Right lobe of liver (tissue), 4 donors: ENCODE measurements around the gene CCNT1.

Experiments
- POLR2A ChIP-seq: fragments of 450-650 bp; IDR thresholded peaks from one replicate; pipeline ENCODE4 v1.6.1; 2017; ENCODE audit warnings: antibody characterized with exemption, mild to moderate bottlenecking
- TF ChIP-seq, protein P1 (sequence below), 4 donors: fragments of 200-600 bp in 3 of 4; fragments of 450-650 bp in 1 of 4; IDR thresholded peaks; one replicate each; pipeline versions ENCODE4 v1.5.1 to v1.8.0; 2016 to 2022; ENCODE audit warnings: antibody characterized with exemption in 4 of 4, mild to moderate bottlenecking in 2 of 4
- donor health status: DM: no; HTN: no; CAD: no.
- donor health status: DM: no; HTN: no; CAD: no.
- donor health status: DM: no; HTN: yes; CAD: no.

DNA sequence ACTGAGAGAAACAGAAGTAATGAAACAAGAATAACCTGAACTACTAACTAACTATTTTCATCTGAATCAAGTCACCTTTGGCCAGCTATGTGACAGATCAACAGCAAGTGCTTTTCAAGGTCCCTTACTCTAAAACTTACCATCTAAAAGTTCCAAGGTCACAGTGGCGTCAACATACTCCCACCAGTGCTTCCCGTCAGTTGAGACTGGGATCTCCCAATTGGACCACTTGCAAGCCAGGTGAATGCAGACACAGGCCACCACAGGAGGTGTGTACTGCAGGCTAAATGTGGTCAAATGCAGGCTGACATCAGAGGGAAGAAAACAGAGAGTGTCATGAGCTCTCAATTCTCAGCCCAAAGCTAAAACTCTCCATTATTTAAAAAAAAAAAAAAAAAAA lies 20.6 kb downstream of the CCNT1 start:
- TF ChIP-seq, protein P1, sequence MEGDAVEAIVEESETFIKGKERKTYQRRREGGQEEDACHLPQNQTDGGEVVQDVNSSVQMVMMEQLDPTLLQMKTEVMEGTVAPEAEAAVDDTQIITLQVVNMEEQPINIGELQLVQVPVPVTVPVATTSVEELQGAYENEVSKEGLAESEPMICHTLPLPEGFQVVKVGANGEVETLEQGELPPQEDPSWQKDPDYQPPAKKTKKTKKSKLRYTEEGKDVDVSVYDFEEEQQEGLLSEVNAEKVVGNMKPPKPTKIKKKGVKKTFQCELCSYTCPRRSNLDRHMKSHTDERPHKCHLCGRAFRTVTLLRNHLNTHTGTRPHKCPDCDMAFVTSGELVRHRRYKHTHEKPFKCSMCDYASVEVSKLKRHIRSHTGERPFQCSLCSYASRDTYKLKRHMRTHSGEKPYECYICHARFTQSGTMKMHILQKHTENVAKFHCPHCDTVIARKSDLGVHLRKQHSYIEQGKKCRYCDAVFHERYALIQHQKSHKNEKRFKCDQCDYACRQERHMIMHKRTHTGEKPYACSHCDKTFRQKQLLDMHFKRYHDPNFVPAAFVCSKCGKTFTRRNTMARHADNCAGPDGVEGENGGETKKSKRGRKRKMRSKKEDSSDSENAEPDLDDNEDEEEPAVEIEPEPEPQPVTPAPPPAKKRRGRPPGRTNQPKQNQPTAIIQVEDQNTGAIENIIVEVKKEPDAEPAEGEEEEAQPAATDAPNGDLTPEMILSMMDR (IDR thresholded peaks at IDR 0.05) = no peak
- no peak for TF ChIP-seq POLR2A
